ENCODE data around the gene HS3ST6.
A peak's percentile ranks its signal among the peaks of the same experiment; 100 is the strongest.
"Not testable (repeated sequence)": the region's sequence is repeated elsewhere in the genome, so short reads cannot be mapped to it uniquely, and the experiment has no call there.

Gene HS3ST6

GRCh38 chr16:1924095-1924494, 5.9 kb upstream of the HS3ST6 start:
- no peak for DNase-seq

GRCh38 chr16:1923299-1924034, 5.3 kb upstream of the HS3ST6 start:
- no peak for DNase-seq

- no peak for DNase-seq
These were observed 4.1 kb upstream of the HS3ST6 start for GRCh38 chr16:1922357-1922756.

- DNase-seq: peak; percentile 46 to 67
These were observed 2.5 kb upstream of the HS3ST6 start for GRCh38 chr16:1920727-1921171.

- not testable (repeated sequence) for DNase-seq
These were observed 1.9 kb upstream of the HS3ST6 start for GRCh38 chr16:1920122-1920521.

GRCh38 chr16:1919327-1919998, 1.2 kb upstream of the HS3ST6 start:
- no peak for DNase-seq

- DNase-seq: no peak
These were observed 407 bp downstream of the HS3ST6 start for GRCh38 chr16:1917665-1918350.

- no peak for DNase-seq
These were observed 1.1 kb downstream of the HS3ST6 start for GRCh38 chr16:1917056-1917664.

- no peak for DNase-seq
These were observed 1.6 kb downstream of the HS3ST6 start for GRCh38 chr16:1916640-1916990.

- DNase-seq: no peak
These were observed 2.2 kb downstream of the HS3ST6 start for GRCh38 chr16:1915732-1916639.

- DNase-seq: no peak
These were observed 3.2 kb downstream of the HS3ST6 start for GRCh38 chr16:1914988-1915387.

GRCh38 chr16:1914084-1914608, 4.1 kb downstream of the HS3ST6 start:
- no peak for DNase-seq

- peak; percentile 42 to 83 for DNase-seq
These were observed 4.7 kb downstream of the HS3ST6 start for GRCh38 chr16:1913327-1914083.

- DNase-seq: no peak
These were observed 6.0 kb downstream of the HS3ST6 start for GRCh38 chr16:1912215-1912543.

- DNase-seq: no peak
These were observed 6.6 kb downstream of the HS3ST6 start for GRCh38 chr16:1911467-1912214.

GRCh38 chr16:1909561-1910231, 8.5 kb downstream of the HS3ST6 start:
- DNase-seq: peak; percentile 49 to 53

GRCh38 chr16:1908983-1909382, 9.2 kb downstream of the HS3ST6 start:
- no peak for DNase-seq

GRCh38 chr16:1908184-1908583, 10.0 kb downstream of the HS3ST6 start:
- no peak for DNase-seq

- DNase-seq: no peak
These were observed 10.9 kb downstream of the HS3ST6 start for GRCh38 chr16:1907226-1907860.

- no peak for DNase-seq
These were observed 11.4 kb downstream of the HS3ST6 start for GRCh38 chr16:1906846-1907165.
